COLO668 (cell line): ENCODE results near the gene HIPK4.
"Not testable (repeated sequence)": the region's sequence is repeated elsewhere in the genome, so short reads cannot be mapped to it uniquely, and the experiment has no call there.

Experiments used
- DNase-seq: peaks from one replicate; lab custom pipeline; 2025; ENCODE audit not compliant: unreplicated experiment; lab: John Stamatoyannopoulos, UW

The HIPK4 gene

DNA sequence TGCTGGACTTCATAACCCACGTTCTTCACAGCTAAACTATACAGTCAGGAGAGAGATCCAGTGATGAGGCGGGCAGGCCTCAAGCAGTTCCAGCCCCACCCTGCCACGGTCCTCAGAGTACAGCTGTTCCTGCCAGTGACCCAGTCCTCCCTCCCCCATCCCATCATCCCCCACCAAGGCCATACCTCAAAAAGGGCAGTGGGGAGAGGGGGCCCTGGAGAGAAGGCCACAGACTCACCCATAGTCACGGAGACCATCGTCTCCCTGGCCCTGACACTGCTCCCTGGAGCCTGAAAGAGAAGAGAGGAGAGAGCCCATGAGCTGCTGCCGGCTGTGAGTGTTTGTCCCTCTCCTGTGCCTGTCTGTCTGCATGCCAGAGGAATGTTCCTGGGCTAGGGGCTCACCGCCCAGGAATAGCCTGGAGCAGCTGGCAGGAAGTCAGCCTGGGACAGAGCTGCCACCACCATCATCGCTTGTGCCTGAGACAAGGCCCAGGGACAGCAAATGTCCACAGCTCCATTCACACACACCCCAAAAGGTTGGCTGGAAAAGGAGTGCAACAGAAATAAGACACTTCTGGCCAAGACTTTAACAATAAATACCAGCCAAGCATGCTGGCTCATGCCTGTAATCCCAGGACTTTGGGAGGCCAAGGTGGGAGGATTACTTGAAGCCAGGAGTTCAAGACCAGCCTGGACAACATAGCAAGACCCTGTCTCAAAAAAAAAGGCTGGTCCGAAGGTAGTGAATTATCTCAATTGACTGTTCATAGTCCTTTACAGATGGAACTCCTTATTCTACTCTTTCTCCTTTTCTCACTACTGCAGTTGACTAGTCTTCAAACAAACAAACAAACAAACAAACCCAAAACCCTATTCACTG, 48.1 kb downstream of the HIPK4 start:
- no peak for DNase-seq

- DNase-seq: no peak
Observed at GRCh38 chr19:40339018-40339728, 50.8 kb downstream of the HIPK4 start.

GRCh38 chr19:40337594-40337993, 52.4 kb downstream of the HIPK4 start:
- no peak for DNase-seq

DNA sequence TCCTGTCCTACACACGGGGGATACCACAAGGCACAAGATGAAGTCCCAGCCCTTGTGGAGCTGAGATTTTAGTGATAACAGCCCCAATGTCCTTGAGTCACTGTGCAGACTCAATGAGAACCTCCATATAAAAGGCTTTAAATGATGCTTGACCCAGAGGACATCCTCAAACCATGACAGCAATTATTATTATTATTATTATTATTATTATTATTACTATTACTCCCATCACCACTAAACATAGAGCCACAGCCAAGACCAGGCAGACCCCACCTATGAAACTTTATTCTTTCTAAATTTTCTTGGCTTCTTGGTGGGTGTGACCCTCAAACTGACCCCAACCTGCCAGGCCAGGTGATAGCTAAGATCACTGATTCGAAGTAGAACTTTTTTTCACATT, 52.9 kb downstream of the HIPK4 start:
- no peak for DNase-seq

GRCh38 chr19:40336601-40336900, 53.4 kb downstream of the HIPK4 start:
- DNase-seq: no peak

GRCh38 chr19:40335855-40336600, 54.0 kb downstream of the HIPK4 start:
- no peak for DNase-seq

- no peak for DNase-seq
Observed at GRCh38 chr19:40335101-40335500, 54.9 kb downstream of the HIPK4 start.

DNA sequence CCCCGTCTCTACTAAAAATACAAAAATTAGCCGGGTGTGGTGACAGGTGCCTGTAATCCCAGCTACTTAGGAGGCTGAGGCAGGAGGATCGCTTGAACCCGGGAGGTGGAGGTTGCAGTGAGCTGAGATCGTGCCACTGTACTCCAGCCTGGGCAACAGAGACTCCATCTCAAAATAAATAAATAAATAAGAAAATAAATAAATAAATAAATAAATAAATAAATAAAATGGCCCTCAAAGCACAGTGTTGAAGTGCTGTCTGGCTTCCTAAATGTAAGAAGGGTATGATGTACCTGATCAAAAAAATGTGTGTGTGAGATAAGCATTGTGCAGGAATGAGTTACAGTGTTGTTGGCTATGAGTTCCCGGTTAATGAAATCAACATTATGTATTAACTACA, 56.9 kb downstream of the HIPK4 start:
- DNase-seq: not testable (repeated sequence)

DNA sequence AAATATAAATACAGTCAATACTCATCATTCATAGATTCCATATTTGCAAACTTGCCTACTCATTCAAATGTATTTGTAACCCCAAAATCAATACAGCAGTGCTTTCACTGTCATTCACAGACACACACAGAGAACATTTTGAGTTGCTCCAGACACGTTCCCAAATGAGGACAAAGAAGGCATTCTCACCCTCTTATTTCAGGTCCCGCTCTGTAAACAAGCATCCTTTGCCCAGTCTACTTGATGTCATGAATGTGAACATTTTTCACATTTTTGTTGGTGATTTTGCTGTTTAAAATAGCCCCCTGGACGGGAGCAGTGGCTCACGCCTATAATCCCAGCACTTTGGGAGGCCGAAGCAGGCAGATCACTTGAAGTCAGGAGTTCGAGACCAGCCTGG, 57.3 kb downstream of the HIPK4 start:
- no peak for DNase-seq

- DNase-seq: no peak
Observed at GRCh38 chr19:40331052-40331451, 58.9 kb downstream of the HIPK4 start.
